Heart right ventricle (tissue), 16 donors: ENCODE measurements around the gene FAM161B. TPM values are rescaled to one million over a fixed set of nuclear protein-coding genes. Genes with fewer than 3 reads are reported as not detected.

Source experiments
- ATAC-seq, 8 donors: fragments of 200-7000 bp; cut with Tn5 transposase; one replicate each; pipeline ENCODE4 v1.9.1; 2020; ENCODE audit warnings: mild to moderate bottlenecking in 8 of 8, moderate library complexity in 8 of 8, moderate number of reproducible peaks in 1 of 8
- DNase-seq, 2 donors: peaks; one replicate each; pipeline ENCODE4 v3.0.0-alpha.2; 2020
- H3K27ac ChIP-seq, 10 donors: fragments of 200-600 bp; sonication (generic) in 2 of 10; one replicate each; pipeline versions ENCODE4 v1.5.0 to v1.8.0; 2020 to 2022; ENCODE audit warnings: mild to moderate bottlenecking in 3 of 10
- H3K27me3 ChIP-seq, 7 donors: fragments of 200-600 bp; one replicate each; pipeline ENCODE4 v1.8.0; 2021 to 2022; ENCODE audit warnings: mild to moderate bottlenecking in 2 of 7
- H3K36me3 ChIP-seq, 9 donors: fragments of 200-600 bp; sonication (generic) in 1 of 9; one replicate each; pipeline versions ENCODE4 v1.5.0 to v1.8.0; 2020 to 2022; ENCODE audit warnings: mild to moderate bottlenecking in 2 of 9
- H3K4me1 ChIP-seq, 9 donors: fragments of 200-600 bp; sonication (generic) in 1 of 9; one replicate each; pipeline versions ENCODE4 v1.5.0 to v1.8.0; 2020 to 2022; ENCODE audit warnings: mild to moderate bottlenecking in 4 of 9
- H3K4me3 ChIP-seq, 10 donors: fragments of 200-600 bp; sonication (generic) in 2 of 10; one replicate each; pipeline versions ENCODE4 v1.5.0 to v1.8.0; 2020 to 2022; ENCODE audit warnings: mild to moderate bottlenecking in 7 of 10, moderate library complexity in 2 of 10
- H3K9me3 ChIP-seq, 11 donors: fragments of 200-600 bp in 10 of 11; sonication (generic) in 2 of 11; one replicate each; pipeline versions ENCODE4 v1.5.0 to v1.8.0; 2013 to 2022; ENCODE audit warnings: mild to moderate bottlenecking in 2 of 11, control low read depth in 1 of 11, moderate library complexity in 1 of 11
- WGBS, 2 donors: extraction: QIAGEN DNeasy Blood & Tissue Kit; methylation state at CpG; one replicate each; pipeline ENCODE4 v1.1.7; 2013; ENCODE audit warnings: inconsistent platforms in 1 of 2; 5-methylcytosine and 5-hydroxymethylcytosine counted together
- intact Hi-C, 10 donors: fragments of 100-400 bp; cut with DNase I; formaldehyde crosslinking; loops; one replicate each; pipeline versions ENCODE4 v1.11.1 to v1.14.2; 2022
- polyA plus RNA-seq, 2 donors: library from polyadenylated mRNA; stranded (reverse); fragments of 200-250 nt; gene quantifications; one replicate each; pipeline ENCODE4 v1.2.3, GENCODE V29; 2013
- total RNA-seq, 10 donors: library from RNA; stranded (reverse); fragmentation: NEBNext Ultra II Directional in 3 of 10; extraction: Animal tissue kit (Norgen Biotek cat#: 25700) in 3 of 10; gene quantifications; one replicate each; pipeline versions ENCODE4 v1.2.1 to v1.2.4, GENCODE V29; 2021 to 2023
- TF ChIP-seq, protein P1 (sequence below), 9 donors: fragments of 200-600 bp; sonication (generic) in 2 of 9; IDR thresholded peaks; one replicate each; pipeline versions ENCODE4 v1.5.0 to v1.8.0; 2021 to 2022; ENCODE audit warnings: antibody characterized with exemption in 9 of 9, mild to moderate bottlenecking in 5 of 9, moderate library complexity in 1 of 9
- donor health status: Arrhythmogenic right ventricular cardiomyopathy.
- donor health status: ischemic (EF 13 %, LVEDD 7.1; RV severe dilation, severe dysfunction).
- donor health status: healthy with polysubstance abuse.
- donor health status: DM: no; HTN: yes; CAD: no.
- donor health status: DM: no; HTN: no; CAD: no.
- donor health status: ischemic (EF 25% LVEDD 6.9; RV normal size, moderate dysfunction).
- donor health status: ischemic (EF 25% LVEDD 5.7; RV mildly dilated, moderate dysfunction).
- donor health status: healthy.
- donor health status: DM: yes; HTN: yes; CAD: no.
- donor health status: Ischemic cardiomyopathy.
- donor health status: ischemic (EF 35%, LVEDD 5.7; RV mildly dilated, moderate dysfunction).
- donor health status: nonischemic (EF 11% LVEDD 7.7; RV severe dilation, severe dysfunction).
- donor health status: DM: yes; HTN: yes; CAD: no.
- donor health status: PGD.
- donor health status: ischemic (EF 29% LVEDD 5.4; RV normal size, mild dysfunction).
- donor health status: nonischemic (EF 23%, LVEDD 6.1; RV moderate dilation, normal function).

Gene FAM161B
- total and polyA plus RNA-seq, 12 donors, result 1.5 to 6.5 (median 3.8) TPM

DNA sequence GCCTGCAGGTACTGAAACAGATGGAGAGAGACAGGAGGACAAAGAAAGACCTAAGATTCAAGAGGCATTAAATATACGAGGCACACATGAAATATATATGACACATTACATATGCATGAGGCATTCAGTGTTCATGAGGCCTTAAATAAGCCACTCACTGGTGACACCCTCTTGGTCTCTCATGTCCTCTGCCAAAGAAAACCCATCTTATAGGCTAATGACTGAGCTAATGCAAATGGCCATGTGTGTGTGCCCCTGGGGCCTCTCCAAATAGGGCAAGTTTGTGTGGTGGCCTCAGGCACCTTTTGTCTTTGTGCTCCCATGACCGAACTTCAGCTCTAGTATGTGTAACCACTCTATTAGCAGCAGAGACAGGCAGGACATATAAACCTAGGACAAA is 19.0 kb upstream of the FAM161B start:
- Histone ChIP-seq H3K4me1 (peaks cover 0 to 6% (median 0%) of the 10 kb centered on the region in 9 donors), H3K36me3 (peaks cover 0 to 95% (median 37%) of the 10 kb centered on the region in 9 donors), H3K27ac (no peak overlapping the region), H3K27me3 (no peaks in the 10 kb centered on the region), H3K9me3 (no peaks in the 10 kb centered on the region), H3K4me3 (no peak overlapping the region)
- DNase-seq (no peak), ATAC-seq (no peak)
- TF ChIP-seq, protein P1, sequence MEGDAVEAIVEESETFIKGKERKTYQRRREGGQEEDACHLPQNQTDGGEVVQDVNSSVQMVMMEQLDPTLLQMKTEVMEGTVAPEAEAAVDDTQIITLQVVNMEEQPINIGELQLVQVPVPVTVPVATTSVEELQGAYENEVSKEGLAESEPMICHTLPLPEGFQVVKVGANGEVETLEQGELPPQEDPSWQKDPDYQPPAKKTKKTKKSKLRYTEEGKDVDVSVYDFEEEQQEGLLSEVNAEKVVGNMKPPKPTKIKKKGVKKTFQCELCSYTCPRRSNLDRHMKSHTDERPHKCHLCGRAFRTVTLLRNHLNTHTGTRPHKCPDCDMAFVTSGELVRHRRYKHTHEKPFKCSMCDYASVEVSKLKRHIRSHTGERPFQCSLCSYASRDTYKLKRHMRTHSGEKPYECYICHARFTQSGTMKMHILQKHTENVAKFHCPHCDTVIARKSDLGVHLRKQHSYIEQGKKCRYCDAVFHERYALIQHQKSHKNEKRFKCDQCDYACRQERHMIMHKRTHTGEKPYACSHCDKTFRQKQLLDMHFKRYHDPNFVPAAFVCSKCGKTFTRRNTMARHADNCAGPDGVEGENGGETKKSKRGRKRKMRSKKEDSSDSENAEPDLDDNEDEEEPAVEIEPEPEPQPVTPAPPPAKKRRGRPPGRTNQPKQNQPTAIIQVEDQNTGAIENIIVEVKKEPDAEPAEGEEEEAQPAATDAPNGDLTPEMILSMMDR (IDR thresholded peaks at IDR 0.05), result no peak
- WGBS, 2 donors, result 77 to 92% methylated on average over 2 of the region's 2 CpGs
- intact Hi-C loops, result no loop called here

DNA sequence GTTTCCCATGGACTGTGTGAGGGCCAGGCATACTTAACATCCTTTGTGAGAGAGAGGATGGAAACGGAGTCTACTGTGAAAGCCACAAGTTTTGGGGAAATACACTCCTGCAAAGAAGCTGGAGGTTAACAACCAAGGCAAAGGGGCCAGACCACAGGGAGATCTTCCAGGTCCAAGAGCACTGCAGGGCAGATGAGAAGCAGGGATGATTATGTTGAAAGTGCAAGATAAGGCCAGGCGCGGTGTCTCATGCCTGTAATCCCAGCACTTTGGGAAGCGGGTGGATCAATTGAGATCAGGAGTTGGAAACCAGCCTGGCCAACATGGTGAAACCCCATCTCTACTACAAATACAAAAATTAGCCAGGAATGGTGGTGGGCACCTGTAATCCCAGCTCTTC is 15.3 kb upstream of the FAM161B start:
- no peak for ATAC-seq
- H3K27me3 ChIP-seq, result no peaks in the 10 kb centered on the region
- no peaks in the 10 kb centered on the region for H3K9me3 ChIP-seq
- no peak overlapping the region for H3K27ac ChIP-seq
- no peak for DNase-seq
- H3K4me3 ChIP-seq, result no peak overlapping the region
- peaks cover 0 to 97% (median 57%) of the 10 kb centered on the region in 9 donors for H3K36me3 ChIP-seq
- H3K4me1 ChIP-seq, result no peaks in the 10 kb centered on the region
- 94 to 95% methylated on average over 4 of the region's 4 CpGs for WGBS, 2 donors
- intact Hi-C loops, result no loop called here
- TF ChIP-seq, protein P1 (IDR thresholded peaks at IDR 0.05), result no peak

DNA sequence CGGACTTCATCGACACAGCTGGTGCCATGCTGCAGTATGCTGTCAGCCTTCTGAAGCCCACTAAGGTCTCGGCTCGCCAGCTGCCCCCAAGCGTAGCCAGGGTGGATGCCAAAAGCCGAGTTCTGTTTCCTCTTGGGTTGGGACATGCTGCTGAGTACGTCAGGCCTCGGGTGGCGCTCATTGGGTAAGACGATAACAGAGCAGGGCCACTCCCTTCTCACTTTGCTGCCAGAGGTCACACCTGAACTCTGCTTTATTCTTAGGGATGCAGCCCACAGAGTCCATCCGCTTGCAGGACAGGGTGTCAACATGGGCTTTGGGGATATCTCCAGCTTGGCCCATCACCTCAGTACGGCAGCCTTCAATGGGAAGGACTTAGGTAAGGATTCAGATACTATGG is 11.3 kb upstream of the FAM161B start:
- Histone ChIP-seq H3K4me3 (no peak overlapping the region), H3K36me3 (peaks cover 0 to 98% (median 69%) of the 10 kb centered on the region in 9 donors), H3K9me3 (no peaks in the 10 kb centered on the region), H3K4me1 (no peaks in the 10 kb centered on the region), H3K27ac (no peak overlapping the region), H3K27me3 (no peaks in the 10 kb centered on the region)
- intact Hi-C loops, result no loop called here
- DNase-seq (no peak), ATAC-seq (no peak)
- TF ChIP-seq, protein P1 (IDR thresholded peaks at IDR 0.05), result no peak
- WGBS, 2 donors, result 92 to 94% methylated on average over 12 of the region's 12 CpGs

DNA sequence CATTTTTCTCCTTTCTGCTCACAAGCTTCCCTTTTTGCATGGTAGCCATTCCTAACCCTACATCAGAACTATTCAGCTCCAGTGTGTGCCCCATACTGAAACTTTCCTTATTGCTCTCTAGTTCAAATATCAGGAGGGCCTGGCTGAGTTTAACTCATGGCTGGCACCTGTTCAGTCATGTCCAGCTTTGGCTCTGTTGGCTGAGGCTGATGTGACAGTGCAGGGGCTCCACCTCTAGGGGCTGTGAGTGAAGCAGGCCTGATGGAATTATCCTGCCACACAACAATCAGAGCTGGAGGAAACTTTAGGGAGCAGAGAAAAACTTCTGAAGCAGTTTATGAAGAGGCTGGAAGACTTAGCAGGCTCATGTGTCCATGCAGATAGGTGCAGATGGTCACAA is 8.7 kb upstream of the FAM161B start:
- ATAC-seq, result peak in 1 of 8 donors; percentile 22
- H3K27me3 ChIP-seq, result no peaks in the 10 kb centered on the region
- no peak for DNase-seq
- H3K27ac ChIP-seq, result no peak overlapping the region
- intact Hi-C loops, result no loop called here
- peaks cover 0 to 100% (median 77%) of the 10 kb centered on the region in 9 donors for H3K36me3 ChIP-seq
- H3K4me1 ChIP-seq, result no peaks in the 10 kb centered on the region
- TF ChIP-seq, protein P1 (IDR thresholded peaks at IDR 0.05), result no peak
- H3K4me3 ChIP-seq, result no peak overlapping the region
- no peaks in the 10 kb centered on the region for H3K9me3 ChIP-seq
